Hepatocyte (in vitro differentiated cells): ENCODE results near the gene CYP2E1.

ENCODE experiments used
- EZH2 ChIP-seq: fragments of 200-600 bp; sonication (generic); IDR thresholded peaks from 2 replicates; pipeline ENCODE4 v1.6.1; 2016; ENCODE audit warnings: antibody characterized with exemption, mild to moderate bottlenecking, borderline replicate concordance
- TF ChIP-seq, protein P1 (sequence below): fragments of 200-600 bp; sonication (generic); IDR thresholded peaks from 2 replicates; pipeline ENCODE4 v1.5.1; 2016; ENCODE audit warnings: antibody characterized with exemption, mild to moderate bottlenecking; ENCODE audit not compliant: poor library complexity

GRCh38 chr10:133526957-133527588, at the start of gene CYP2E1:
- TF ChIP-seq EZH2 = no peak
- TF ChIP-seq, protein P1, sequence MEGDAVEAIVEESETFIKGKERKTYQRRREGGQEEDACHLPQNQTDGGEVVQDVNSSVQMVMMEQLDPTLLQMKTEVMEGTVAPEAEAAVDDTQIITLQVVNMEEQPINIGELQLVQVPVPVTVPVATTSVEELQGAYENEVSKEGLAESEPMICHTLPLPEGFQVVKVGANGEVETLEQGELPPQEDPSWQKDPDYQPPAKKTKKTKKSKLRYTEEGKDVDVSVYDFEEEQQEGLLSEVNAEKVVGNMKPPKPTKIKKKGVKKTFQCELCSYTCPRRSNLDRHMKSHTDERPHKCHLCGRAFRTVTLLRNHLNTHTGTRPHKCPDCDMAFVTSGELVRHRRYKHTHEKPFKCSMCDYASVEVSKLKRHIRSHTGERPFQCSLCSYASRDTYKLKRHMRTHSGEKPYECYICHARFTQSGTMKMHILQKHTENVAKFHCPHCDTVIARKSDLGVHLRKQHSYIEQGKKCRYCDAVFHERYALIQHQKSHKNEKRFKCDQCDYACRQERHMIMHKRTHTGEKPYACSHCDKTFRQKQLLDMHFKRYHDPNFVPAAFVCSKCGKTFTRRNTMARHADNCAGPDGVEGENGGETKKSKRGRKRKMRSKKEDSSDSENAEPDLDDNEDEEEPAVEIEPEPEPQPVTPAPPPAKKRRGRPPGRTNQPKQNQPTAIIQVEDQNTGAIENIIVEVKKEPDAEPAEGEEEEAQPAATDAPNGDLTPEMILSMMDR = no peak
